ENCODE measurements around the gene KCTD19. TPM values are rescaled to one million over a fixed set of nuclear protein-coding genes. Genes with fewer than 3 reads are reported as not detected.

KCTD19 gene
- total RNA-seq, 1 donor from 2014 or later: 1.3 TPM

- H3K36me3 Mint-ChIP-seq (ENCODE audit: low read depth): no peaks in the 10 kb centered on the region
- H3K9me3 Mint-ChIP-seq: no peaks in the 10 kb centered on the region
- DNase-seq (ENCODE audit: low read depth, low spot score): no peak
Observed at GRCh38 chr16:67250045-67250327, 76.6 kb downstream of the KCTD19 start.

GRCh38 chr16:67249178-67250044 lies 77.1 kb downstream of the KCTD19 start:
- Mint-ChIP-seq H3K4me1 (peaks cover 34% of the 10 kb centered on the region), H3K27me3 (ENCODE audit: low read depth) (peaks cover 38% of the 10 kb centered on the region), H3K27ac (ENCODE audit: unreplicated experiment) (no peak overlapping the region), H3K9me3 (no peaks in the 10 kb centered on the region), H3K36me3 (ENCODE audit: low read depth) (no peaks in the 10 kb centered on the region), H3K4me3 (peak overlapping the region; percentile 90)
- DNase-seq (ENCODE audit: low read depth, low spot score): no peak
- TF ChIP-seq CTCF (conservative IDR thresholded peaks at IDR 0.05): no peak

More at GRCh38 chr16:67250045-67250327, 76.6 kb downstream of the KCTD19 start:
- Mint-ChIP-seq H3K27ac (ENCODE audit: unreplicated experiment) (no peak overlapping the region), H3K4me3 (peak overlapping the region; percentile 90), H3K4me1 (peaks cover 31% of the 10 kb centered on the region), H3K27me3 (ENCODE audit: low read depth) (peaks cover 38% of the 10 kb centered on the region)
- no peak for TF ChIP-seq CTCF (conservative IDR thresholded peaks at IDR 0.05)

- Mint-ChIP-seq H3K36me3 (ENCODE audit: low read depth) (no peaks in the 10 kb centered on the region), H3K4me3 (peak within 1 kb of the TSS; percentile 90), H3K9me3 (no peaks in the 10 kb centered on the region), H3K4me1 (peaks cover 34% of the 10 kb centered on the region), H3K27me3 (ENCODE audit: low read depth) (peaks cover 38% of the 10 kb centered on the region), H3K27ac (ENCODE audit: unreplicated experiment) (no peak within 1 kb of the TSS)
- TF ChIP-seq CTCF (conservative IDR thresholded peaks at IDR 0.05): peak; percentile 44
- peak; percentile 35 for DNase-seq (ENCODE audit: low read depth, low spot score)
Observed at GRCh38 chr16:67248401-67249177, 78.0 kb downstream of the KCTD19 start, which contains the start of gene SLC9A5. Gene SLC9A5 (plus strand): TSS chr16:67248979. CDS start chr16:67249015, 36 bp downstream.

GRCh38 chr16:67248073-67248400 lies 78.5 kb downstream of the KCTD19 start:
- Mint-ChIP-seq H3K4me1 (peaks cover 34% of the 10 kb centered on the region), H3K4me3 (peak overlapping the region; percentile 85), H3K27ac (ENCODE audit: unreplicated experiment) (no peak overlapping the region), H3K9me3 (no peaks in the 10 kb centered on the region), H3K36me3 (ENCODE audit: low read depth) (no peaks in the 10 kb centered on the region), H3K27me3 (ENCODE audit: low read depth) (peaks cover 38% of the 10 kb centered on the region)
- no peak for TF ChIP-seq CTCF (conservative IDR thresholded peaks at IDR 0.05)
- no peak for DNase-seq (ENCODE audit: low read depth, low spot score)

GRCh38 chr16:67247192-67248072 lies 79.1 kb downstream of the KCTD19 start, which contains the start of gene FHOD1:
Gene FHOD1 (minus strand): TSS chr16:67247481. CDS start chr16:67247410, 71 bp downstream.
- no peak for TF ChIP-seq CTCF (conservative IDR thresholded peaks at IDR 0.05)
- Mint-ChIP-seq H3K27me3 (ENCODE audit: low read depth) (peaks cover 38% of the 10 kb centered on the region), H3K36me3 (ENCODE audit: low read depth) (no peaks in the 10 kb centered on the region), H3K4me1 (peaks cover 34% of the 10 kb centered on the region), H3K27ac (ENCODE audit: unreplicated experiment) (no peak within 1 kb of the TSS), H3K4me3 (peak within 1 kb of the TSS; percentile 85), H3K9me3 (no peaks in the 10 kb centered on the region)
- peak; percentile 97 for DNase-seq (ENCODE audit: low read depth, low spot score)
